HG02763 (cell line): Measurements from ENCODE around the gene TLR6.
"Not testable (repeated sequence)": the region's sequence is repeated elsewhere in the genome, so short reads cannot be mapped to it uniquely, and the experiment has no call there.

Experiments
- ATAC-seq: cut with Tn5 transposase; IDR thresholded peaks from one replicate; pipeline ENCODE4 v1.9.1; 2021; ENCODE audit warnings: mild to moderate bottlenecking, moderate library complexity; ENCODE audit not compliant: unreplicated experiment

Gene TLR6

DNA sequence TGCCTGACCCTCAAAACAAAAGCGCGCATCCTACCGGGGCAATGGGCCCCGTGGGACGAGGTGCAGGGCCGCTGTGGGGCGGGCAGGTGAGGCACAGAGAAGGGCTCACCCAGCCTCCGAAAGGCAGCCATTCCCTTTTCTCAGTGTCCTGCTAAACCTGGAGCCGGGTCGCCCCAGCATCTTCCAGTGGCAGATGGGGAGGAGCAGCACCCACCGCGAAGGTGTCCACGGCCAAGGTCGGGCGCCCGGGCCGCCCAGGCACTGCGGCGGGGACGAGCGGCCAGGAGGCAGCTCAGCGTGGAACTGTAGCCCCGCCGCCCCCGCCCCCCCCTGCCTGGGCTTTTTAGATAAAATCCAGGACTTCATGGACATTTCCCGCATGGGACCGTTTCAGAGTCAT lies 32.9 kb downstream of the TLR6 start:
- no peak for ATAC-seq

- ATAC-seq: no peak
Observed at GRCh38 chr4:38822748-38823303, 33.8 kb downstream of the TLR6 start.

DNA sequence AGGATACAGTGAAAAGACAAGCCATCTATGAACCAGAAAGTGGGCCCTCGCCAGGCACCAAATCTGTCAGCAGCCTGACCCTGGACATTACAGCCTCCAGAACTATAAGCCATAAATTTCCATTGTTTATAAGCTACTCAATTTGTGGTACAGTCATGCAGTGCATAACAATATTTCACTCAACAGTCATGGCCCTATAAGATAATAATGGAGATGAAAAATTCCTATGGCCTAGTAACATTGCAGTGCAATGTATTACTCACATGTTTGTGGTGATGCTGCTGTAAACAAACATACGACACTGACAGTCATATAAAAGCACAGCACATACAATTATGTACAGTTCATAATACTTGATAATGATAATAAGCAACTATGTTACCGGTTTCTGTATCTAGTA lies 34.9 kb downstream of the TLR6 start:
- no peak for ATAC-seq

- ATAC-seq: peak; percentile 47
Observed at GRCh38 chr4:38820329-38821061, 36.1 kb downstream of the TLR6 start.

DNA sequence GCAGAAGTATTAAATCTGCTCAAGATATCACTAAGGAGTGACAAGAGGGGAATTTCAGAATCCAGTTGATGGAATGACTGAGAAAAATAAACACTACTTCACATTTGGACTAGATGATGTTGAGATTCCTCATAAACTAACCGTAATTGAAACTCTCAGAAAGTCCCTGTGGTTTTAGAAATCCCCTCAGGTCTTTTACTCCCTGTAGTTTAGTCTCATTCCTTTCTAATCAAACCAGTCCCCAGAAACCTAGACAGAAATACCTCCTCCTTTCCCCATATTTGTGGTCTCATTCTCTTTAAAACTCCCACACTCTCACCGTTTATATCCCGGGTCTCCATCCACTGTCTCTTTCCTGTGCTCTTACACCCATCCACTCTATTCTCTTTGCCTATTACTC lies 37.0 kb downstream of the TLR6 start:
- ATAC-seq: no peak

DNA sequence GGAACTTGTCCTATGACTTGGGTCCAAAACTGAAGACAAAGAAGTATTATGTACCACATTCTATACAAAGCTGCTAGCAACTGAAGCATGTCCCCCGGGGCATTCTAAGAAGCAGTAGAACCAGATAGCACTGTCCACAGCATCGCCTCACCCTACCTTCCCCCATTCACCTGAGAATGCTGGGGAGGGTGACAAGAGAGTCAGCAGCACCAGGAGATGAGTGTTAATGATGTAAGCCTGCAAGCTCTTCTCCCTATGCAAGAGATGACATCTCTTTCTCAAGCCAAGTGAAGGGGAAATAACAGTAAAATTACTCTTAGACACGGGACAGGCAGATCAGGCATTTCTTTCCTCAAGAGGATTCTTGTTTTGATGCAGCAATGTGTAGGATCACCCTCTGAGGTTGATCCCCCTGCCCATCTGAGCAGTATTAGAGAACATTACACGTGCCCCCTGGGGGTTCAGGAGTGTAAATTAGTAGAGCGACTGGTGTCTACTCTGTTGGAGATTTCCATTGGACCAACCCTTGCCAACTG lies 38.1 kb downstream of the TLR6 start:
- peak; percentile 35 for ATAC-seq

GRCh38 chr4:38815885-38816782 lies 40.5 kb downstream of the TLR6 start:
- no peak for ATAC-seq

- no peak for ATAC-seq
Observed at GRCh38 chr4:38814386-38814785, 42.2 kb downstream of the TLR6 start.

DNA sequence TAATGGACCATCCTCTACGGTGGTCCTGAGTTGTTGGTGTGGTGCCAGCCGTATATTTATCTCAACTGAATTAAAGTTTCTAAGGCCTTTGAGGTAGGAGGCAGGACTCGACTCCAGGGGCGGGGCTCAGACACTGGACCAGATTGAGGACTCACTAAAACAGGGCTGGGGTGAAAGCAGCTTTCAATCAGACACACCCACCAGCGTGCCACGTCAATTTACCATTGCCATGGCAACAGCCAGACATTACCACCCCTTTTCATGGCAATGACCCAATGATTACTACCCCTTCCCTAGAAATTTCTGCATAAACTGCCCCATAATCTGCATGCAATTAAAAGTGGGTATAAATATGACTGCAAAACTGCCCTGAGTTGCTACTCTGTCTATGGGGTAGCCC lies 45.3 kb downstream of the TLR6 start:
- ATAC-seq: no peak

- ATAC-seq: not testable (repeated sequence)
Observed at GRCh38 chr4:38807462-38807861, 49.2 kb downstream of the TLR6 start.

DNA sequence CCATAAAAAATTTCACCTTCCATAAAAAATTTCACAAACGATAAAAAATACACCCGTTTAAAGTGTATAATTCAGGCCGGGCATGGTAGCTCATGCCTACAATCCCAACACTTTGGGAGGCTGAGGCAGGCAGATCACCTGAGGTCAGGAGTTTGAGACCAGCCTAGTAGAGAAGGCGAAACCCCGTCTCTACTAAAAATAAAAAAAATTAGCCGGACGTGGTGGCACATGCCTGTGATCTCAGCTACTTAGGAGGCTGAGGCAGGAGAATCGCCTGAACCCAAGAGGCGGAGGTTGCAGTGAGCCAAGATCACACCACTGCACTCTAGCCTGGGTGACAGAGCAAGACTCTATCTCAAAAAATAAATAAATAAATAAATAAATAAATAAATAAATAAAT lies 50.4 kb downstream of the TLR6 start:
- not testable (repeated sequence) for ATAC-seq

DNA sequence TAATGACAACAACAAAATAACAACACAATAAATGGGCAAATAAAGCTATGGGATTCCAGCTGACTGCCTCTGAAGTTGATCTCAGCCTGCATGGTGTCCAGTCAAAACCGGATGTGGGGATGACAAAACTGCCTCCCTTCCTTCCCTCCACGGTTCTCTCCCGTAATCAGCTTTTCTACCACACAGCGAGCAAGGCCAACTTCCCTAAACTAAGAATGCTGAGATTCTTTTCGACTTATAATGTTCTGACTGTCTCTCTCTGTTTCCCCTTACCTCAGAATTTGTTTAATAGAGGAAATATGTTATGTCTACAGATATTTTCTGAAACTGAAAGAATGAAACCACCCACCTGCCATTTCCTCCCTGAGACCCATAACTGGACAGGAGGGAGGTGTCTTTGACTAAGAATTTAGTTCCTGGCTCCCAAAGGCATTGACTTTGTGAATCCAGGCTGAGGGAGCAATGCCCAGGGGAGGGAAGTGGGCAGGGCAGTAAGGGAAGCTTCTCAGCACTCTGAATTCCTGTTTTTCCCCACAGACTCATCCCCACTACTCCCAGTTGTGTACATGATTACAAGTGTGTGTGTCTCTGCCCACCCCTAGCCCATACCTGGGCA lies 51.0 kb downstream of the TLR6 start:
- peak; percentile 76 for ATAC-seq

- ATAC-seq: no peak
Observed at GRCh38 chr4:38804654-38805295, 51.8 kb downstream of the TLR6 start, which contains the start of gene TLR1. TSS of gene TLR1 (minus strand) at chr4:38804791. CDS start at chr4:38798831, 5,960 bp downstream.

DNA sequence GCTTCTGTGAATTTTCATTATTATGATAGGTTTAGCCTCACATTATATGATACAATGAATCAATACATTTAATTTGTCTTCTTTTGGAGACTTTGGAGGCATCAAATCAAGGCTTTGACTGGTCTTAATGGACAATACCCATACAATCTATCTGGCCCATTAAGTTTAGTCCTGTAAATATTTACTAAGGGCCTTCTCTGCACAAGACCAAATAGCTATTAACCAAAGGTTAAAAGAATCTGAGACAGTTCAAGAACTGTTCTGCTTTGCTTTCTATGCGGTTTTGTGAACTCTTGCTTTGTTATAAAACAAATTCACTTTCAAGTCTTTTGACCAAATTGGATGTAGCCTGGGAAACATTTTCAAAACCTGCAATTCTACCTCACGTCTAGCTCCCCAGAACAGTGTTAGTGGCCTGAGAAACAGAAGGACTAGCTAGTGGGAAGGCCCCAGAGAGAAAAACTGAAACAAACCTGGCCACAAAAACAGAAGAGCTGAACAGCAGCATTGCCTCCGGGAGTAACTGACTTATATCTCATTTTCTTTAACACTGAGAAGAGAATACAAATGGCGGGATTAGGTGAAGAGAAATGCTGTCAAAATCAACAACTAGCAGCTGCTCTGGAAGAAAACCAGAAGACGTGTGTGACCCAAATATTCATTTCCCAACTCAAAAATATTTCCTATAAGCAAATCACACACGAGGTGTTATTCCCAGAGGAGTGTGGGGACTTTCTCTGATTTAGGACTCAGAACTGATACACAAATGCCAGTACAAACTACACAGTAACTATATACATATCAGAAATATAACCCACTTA lies 52.6 kb downstream of the TLR6 start:
- ATAC-seq: peak; percentile 48

DNA sequence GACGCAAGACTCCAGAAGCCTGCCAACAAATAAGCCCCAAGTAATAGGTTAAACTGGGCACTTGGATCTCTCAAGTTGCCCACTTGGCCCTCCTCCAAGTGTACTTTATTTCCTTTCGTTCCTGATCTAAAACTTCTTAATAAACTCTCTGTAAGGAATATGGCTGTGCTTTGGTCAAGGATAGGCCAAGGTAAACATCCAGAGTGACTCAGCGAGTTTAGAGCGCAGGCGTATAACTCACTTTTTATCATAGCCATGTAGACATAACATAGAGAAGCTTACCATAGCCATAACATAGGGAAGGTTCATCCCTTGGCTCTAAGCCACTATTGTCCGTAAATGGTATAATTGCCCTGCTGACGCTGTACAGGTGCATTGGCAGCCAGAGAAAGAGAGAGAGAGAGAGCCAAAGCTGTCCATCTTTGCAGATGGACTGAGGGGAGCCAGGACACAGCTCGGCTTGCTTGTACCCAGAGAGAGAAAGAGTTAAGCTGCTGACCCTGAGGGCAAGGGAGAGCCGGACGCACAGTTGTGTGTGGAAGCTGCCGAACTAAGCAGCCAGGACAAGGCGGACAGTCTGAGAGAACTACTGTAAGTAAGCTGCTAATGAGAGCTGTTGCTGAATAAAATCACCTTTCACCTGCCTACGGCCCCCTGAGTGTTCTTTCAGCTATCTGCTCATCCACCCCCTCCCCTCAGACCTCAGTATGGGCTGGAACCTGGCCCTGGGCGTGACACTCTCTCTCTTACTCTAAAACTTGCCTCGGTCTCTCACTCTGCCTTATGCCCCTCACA lies 53.9 kb downstream of the TLR6 start:
- ATAC-seq: no peak

GRCh38 chr4:38800961-38801450 lies 55.6 kb downstream of the TLR6 start:
- ATAC-seq: no peak

DNA sequence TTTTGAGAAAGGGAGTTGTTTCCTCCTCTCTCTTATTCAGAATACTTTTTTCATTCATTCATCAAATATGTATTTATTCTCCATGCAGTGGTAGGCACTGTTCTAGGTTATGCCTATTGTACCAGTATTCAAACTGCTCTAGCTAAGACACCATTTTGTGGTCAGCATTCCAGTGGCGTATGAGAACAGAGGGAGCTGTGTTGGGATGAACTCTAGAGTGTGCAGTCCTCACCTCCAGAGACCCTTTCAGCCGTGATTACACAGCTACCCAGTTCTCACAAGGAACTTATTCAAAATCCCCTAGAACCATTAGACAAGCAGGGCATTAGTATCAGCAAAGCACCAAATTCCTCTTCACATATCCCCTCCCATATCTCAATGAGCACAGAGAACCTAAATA lies 56.3 kb downstream of the TLR6 start:
- ATAC-seq: no peak

GRCh38 chr4:38795087-38795486 lies 61.5 kb downstream of the TLR6 start:
- no peak for ATAC-seq

DNA sequence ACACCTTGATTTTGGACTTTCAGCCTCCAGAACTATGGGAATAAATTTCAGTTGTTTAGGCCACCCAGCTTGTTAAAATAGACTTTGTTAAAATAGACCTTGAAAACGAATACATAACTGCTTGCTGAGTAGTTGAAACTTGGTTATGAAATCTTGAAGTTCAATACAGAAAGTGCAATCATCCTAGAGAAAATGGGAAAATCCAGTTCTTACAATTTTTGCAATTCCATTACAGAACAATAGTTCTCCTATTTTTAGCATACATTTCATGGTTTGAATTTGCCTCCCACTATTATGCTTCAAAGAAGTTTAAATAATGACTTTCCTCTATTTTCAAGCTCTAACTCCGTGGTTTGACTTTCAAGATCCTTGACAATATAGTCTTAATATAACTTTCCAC lies 62.6 kb downstream of the TLR6 start:
- no peak for ATAC-seq
